Mucosa of descending colon (tissue), 3 donors: Measurements from ENCODE around the gene CDV3. TPM values are rescaled to one million over a fixed set of nuclear protein-coding genes. Genes with fewer than 3 reads are reported as not detected.

Source experiments
- ATAC-seq: fragments of 200-7000 bp; cut with Tn5 transposase; one replicate; pipeline ENCODE4 v1.9.1; 2020; ENCODE audit warnings: mild to moderate bottlenecking, moderate library complexity
- DNase-seq, 3 donors: peaks; one replicate each; pipeline ENCODE4 v3.0.0-alpha.2; 2020
- H3K36me3 ChIP-seq: fragments of 200-600 bp; one replicate; pipeline ENCODE4 v1.8.0; 2021; ENCODE audit warnings: low read depth, mild to moderate bottlenecking
- H3K4me1 ChIP-seq: fragments of 200-600 bp; one replicate; pipeline ENCODE4 v1.8.0; 2021; ENCODE audit warnings: low read depth, mild to moderate bottlenecking
- H3K4me3 ChIP-seq: fragments of 200-600 bp; one replicate; pipeline ENCODE4 v1.8.0; 2021; ENCODE audit warnings: mild to moderate bottlenecking
- H3K9me3 ChIP-seq: fragments of 200-600 bp; one replicate; pipeline ENCODE4 v1.8.0; 2021; ENCODE audit warnings: mild to moderate bottlenecking
- CTCF ChIP-seq: fragments of 200-600 bp; IDR thresholded peaks from one replicate; pipeline ENCODE4 v1.8.0; 2022; ENCODE audit warnings: antibody characterized with exemption, mild to moderate bottlenecking
- intact Hi-C, 2 donors: fragments of 100-400 bp; cut with DNase I in 1 of 2; cut with micrococcal nuclease in 1 of 2; formaldehyde crosslinking; loops; one replicate each; pipeline versions ENCODE4 v1.11.0 to v1.11.1; 2022; cut with DNase I, micrococcal nuclease
- total RNA-seq, 3 donors: library from RNA; stranded (reverse); fragmentation: NEBNext Ultra II Directional in 2 of 3; extraction: Animal tissue kit (Norgen Biotek cat#: 25700) in 2 of 3; gene quantifications; one replicate each; pipeline versions ENCODE4 v1.2.1 to v1.2.4, GENCODE V29; 2021 to 2023
- donor health status: DM: no; HTN: no; CAD: no; lungs with moderate emphysema.
- donor health status: DM: no; HTN: no; CAD: no.
- donor health status: DM: no; HTN: yes; CAD: no.

CDV3 gene
- total RNA-seq, 3 donors from 2014 or later = 109 to 171 (median 138) TPM

- TF ChIP-seq CTCF = no peak
- Histone ChIP-seq H3K9me3 (no peaks in the 10 kb centered on the region), H3K4me1 (no peaks in the 10 kb centered on the region), H3K36me3 (no peaks in the 10 kb centered on the region), H3K4me3 (no peak overlapping the region)
- DNase-seq (no peak), ATAC-seq (no peak)
- intact Hi-C loops = no loop called here
These were observed 10.3 kb upstream of the CDV3 start for GRCh38 chr3:133563186-133563591.

- Histone ChIP-seq H3K4me1 (no peaks in the 10 kb centered on the region), H3K4me3 (no peak overlapping the region), H3K36me3 (no peaks in the 10 kb centered on the region), H3K9me3 (no peaks in the 10 kb centered on the region)
- intact Hi-C loops = no loop called here
- ATAC-seq = no peak
- no peak for TF ChIP-seq CTCF
- no peak for DNase-seq
These were observed 9.7 kb upstream of the CDV3 start for GRCh38 chr3:133563816-133564215.

- no peak for ATAC-seq
These were observed 5.0 kb upstream of the CDV3 start for GRCh38 chr3:133568294-133569014.

GRCh38 chr3:133570139-133570936 is 3.1 kb upstream of the CDV3 start:
- intact Hi-C loops = loop anchor here in 1 of 2 donors (10.0 kb wide), 1 partner anchor 846 kb away; the partner anchor contains the start of gene NPHP3
- Histone ChIP-seq H3K36me3 (peaks cover 5% of the 10 kb centered on the region), H3K4me3 (no peak overlapping the region), H3K4me1 (peaks cover 10% of the 10 kb centered on the region), H3K9me3 (no peaks in the 10 kb centered on the region)
- ATAC-seq (no peak), DNase-seq (no peak)
- no peak for TF ChIP-seq CTCF

More at GRCh38 chr3:133568294-133569014, 5.0 kb upstream of the CDV3 start:
- no peak for DNase-seq
- no peaks in the 10 kb centered on the region for H3K9me3 ChIP-seq
- intact Hi-C loops = no loop called here
- TF ChIP-seq CTCF = no peak
- H3K4me1 ChIP-seq = peaks cover 10% of the 10 kb centered on the region
- H3K4me3 ChIP-seq = no peak overlapping the region
- peaks cover 5% of the 10 kb centered on the region for H3K36me3 ChIP-seq

- H3K9me3 ChIP-seq = no peaks in the 10 kb centered on the region
- peaks cover 5% of the 10 kb centered on the region for H3K36me3 ChIP-seq
- intact Hi-C loops = loop anchor here in 1 of 2 donors (10.0 kb wide), 1 partner anchor 846 kb away; the partner anchor contains the start of gene NPHP3
- H3K4me1 ChIP-seq = peaks cover 13% of the 10 kb centered on the region
- TF ChIP-seq CTCF = no peak
- ATAC-seq (no peak), DNase-seq (no peak)
- no peak overlapping the region for H3K4me3 ChIP-seq
These were observed 2.6 kb upstream of the CDV3 start for GRCh38 chr3:133570937-133571320.
